Mesendoderm (in vitro differentiated cells): ENCODE results near the gene FAM124B.

Source experiments
- DNase-seq: peaks from one replicate; pipeline ENCODE4 v3.0.0; 2013
- H2AK5ac ChIP-seq: 2 replicates; pipeline ENCODE4 v1.6.1; 2013; ENCODE audit warnings: low read length, inconsistent platforms
- H2BK120ac ChIP-seq: 2 replicates; pipeline ENCODE4 v1.6.1; 2013; ENCODE audit warnings: low read depth, mild to moderate bottlenecking, low read length, moderate library complexity, mixed read lengths
- H2BK15ac ChIP-seq: replicated peaks from 2 replicates; pipeline ENCODE4 v1.6.1; 2013; ENCODE audit warnings: low read depth, mild to moderate bottlenecking, moderate library complexity
- H2BK5ac ChIP-seq: 2 replicates; pipeline ENCODE4 v1.6.1; 2013; ENCODE audit warnings: low read length, inconsistent platforms
- H3K18ac ChIP-seq: 2 replicates; pipeline ENCODE4 v1.6.1; 2013; ENCODE audit warnings: mild to moderate bottlenecking, low read length, mixed read lengths
- H3K23ac ChIP-seq: one replicate; pipeline ENCODE4 v1.6.1; 2013; ENCODE audit warnings: low read length
- H3K27ac ChIP-seq: 2 replicates; pipeline ENCODE4 v1.5.1; 2013; ENCODE audit warnings: low read depth, mild to moderate bottlenecking, inconsistent platforms, low read length, moderate library complexity
- H3K27me3 ChIP-seq: 2 replicates; pipeline ENCODE4 v1.6.1; 2013; ENCODE audit warnings: low read length, control low read depth, mild to moderate bottlenecking, inconsistent platforms; ENCODE audit not compliant: insufficient read depth, poor library complexity
- H3K36me3 ChIP-seq: 2 replicates; pipeline ENCODE4 v1.6.1; 2013; ENCODE audit warnings: low read length, inconsistent platforms; ENCODE audit not compliant: control insufficient read depth, insufficient read depth
- H3K4ac ChIP-seq: one replicate; pipeline ENCODE4 v1.6.1; 2013; ENCODE audit warnings: low read depth, mild to moderate bottlenecking, low read length, moderate library complexity
- H3K4me1 ChIP-seq: 2 replicates; pipeline ENCODE4 v1.6.1; 2013; ENCODE audit warnings: low read depth, low read length, inconsistent platforms; ENCODE audit not compliant: control insufficient read depth
- H3K4me2 ChIP-seq: 2 replicates; pipeline ENCODE4 v1.6.1; 2013; ENCODE audit warnings: low read length
- H3K4me3 ChIP-seq: 2 replicates; pipeline ENCODE4 v1.5.1; 2013; ENCODE audit warnings: mild to moderate bottlenecking, low read length
- H3K56ac ChIP-seq: one replicate; pipeline ENCODE4 v1.6.1; 2013; ENCODE audit warnings: low read length
- H3K79me1 ChIP-seq: 2 replicates; pipeline ENCODE4 v1.6.1; 2013; ENCODE audit warnings: low read length, inconsistent platforms
- H3K79me2 ChIP-seq: 2 replicates; pipeline ENCODE4 v1.6.1; 2013; ENCODE audit warnings: mild to moderate bottlenecking, low read length; ENCODE audit not compliant: control insufficient read depth, insufficient read depth
- H3K9ac ChIP-seq: 2 replicates; pipeline ENCODE4 v1.6.1; 2013; ENCODE audit warnings: low read length, inconsistent platforms
- H4K5ac ChIP-seq: one replicate; pipeline ENCODE4 v1.6.1; 2013; ENCODE audit warnings: low read length
- H4K8ac ChIP-seq: one replicate; pipeline ENCODE4 v1.6.1; 2013; ENCODE audit warnings: low read depth, mild to moderate bottlenecking, control low read depth, low read length, moderate library complexity
- WGBS: extraction: QIAGEN DNeasy Blood & Tissue Kit; methylation state at CpG from one replicate; pipeline ENCODE4 v1.1.7; 2013; ENCODE audit warnings: low lambda C conversion rate, missing lambda C conversion rate; ENCODE audit not compliant: insufficient coverage; ENCODE audit errors: extremely low coverage; 5-methylcytosine and 5-hydroxymethylcytosine counted together

Gene FAM124B

GRCh38 chr2:224432003-224432579, 30.2 kb upstream of the FAM124B start:
- WGBS = no CpG with 5 or more reads among the region's 6 CpGs
- Histone ChIP-seq H3K36me3 (no peaks in the 10 kb centered on the region), H2BK5ac (no peak overlapping the region)

GRCh38 chr2:224429441-224429810, 27.5 kb upstream of the FAM124B start:
- Histone ChIP-seq H3K9ac (no peak overlapping the region), H3K79me1 (no peaks in the 10 kb centered on the region), H3K4ac (no peak overlapping the region), H3K23ac (no peak overlapping the region), H4K8ac (no peak overlapping the region), H3K18ac (no peak overlapping the region), H3K27ac (no peak overlapping the region), H3K4me2 (no peak overlapping the region), H2BK5ac (no peak overlapping the region), H3K4me1 (no peaks in the 10 kb centered on the region), H4K5ac (no peak overlapping the region), H3K4me3 (no peak overlapping the region), H2AK5ac (no peak overlapping the region), H3K79me2 (no peaks in the 10 kb centered on the region), H3K56ac (no peak overlapping the region), H2BK15ac (no peak overlapping the region), H2BK120ac (no peak overlapping the region), H3K27me3 (no peaks in the 10 kb centered on the region), H3K36me3 (no peaks in the 10 kb centered on the region)
- WGBS = no CpG with 5 or more reads among the region's 2 CpGs
- no peak for DNase-seq

More at GRCh38 chr2:224432003-224432579, 30.2 kb upstream of the FAM124B start:
- H3K79me1 ChIP-seq = no peaks in the 10 kb centered on the region
- no peak for DNase-seq
- no peak overlapping the region for H2BK120ac ChIP-seq
- H4K5ac ChIP-seq = no peak overlapping the region
- no peaks in the 10 kb centered on the region for H3K79me2 ChIP-seq
- H2BK15ac ChIP-seq = no peak overlapping the region
- H3K18ac ChIP-seq = no peak overlapping the region
- H3K4me1 ChIP-seq = no peaks in the 10 kb centered on the region
- no peaks in the 10 kb centered on the region for H3K27me3 ChIP-seq
- H3K4ac ChIP-seq = no peak overlapping the region
- H4K8ac ChIP-seq = no peak overlapping the region
- no peak overlapping the region for H3K4me3 ChIP-seq
- no peak overlapping the region for H3K23ac ChIP-seq
- H3K4me2 ChIP-seq = no peak overlapping the region
- no peak overlapping the region for H3K9ac ChIP-seq
- no peak overlapping the region for H2AK5ac ChIP-seq
- H3K27ac ChIP-seq = no peak overlapping the region
- H3K56ac ChIP-seq = no peak overlapping the region

- Histone ChIP-seq H4K8ac (no peak overlapping the region), H2BK120ac (no peak overlapping the region), H3K36me3 (no peaks in the 10 kb centered on the region), H3K56ac (no peak overlapping the region), H2BK15ac (no peak overlapping the region), H3K9ac (no peak overlapping the region), H2BK5ac (no peak overlapping the region), H4K5ac (no peak overlapping the region), H3K27ac (no peak overlapping the region), H3K79me2 (no peaks in the 10 kb centered on the region), H3K4me2 (no peak overlapping the region), H3K79me1 (no peaks in the 10 kb centered on the region), H2AK5ac (no peak overlapping the region), H3K27me3 (no peaks in the 10 kb centered on the region), H3K4ac (no peak overlapping the region), H3K23ac (no peak overlapping the region), H3K4me3 (no peak overlapping the region), H3K4me1 (no peaks in the 10 kb centered on the region), H3K18ac (no peak overlapping the region)
- DNase-seq = no peak
- WGBS = no CpG with 5 or more reads among the region's 3 CpGs
Observed at GRCh38 chr2:224428787-224429440, 27.0 kb upstream of the FAM124B start.

- no peak overlapping the region for H2BK5ac ChIP-seq
- no peak overlapping the region for H3K23ac ChIP-seq
- WGBS = no CpG with 5 or more reads among the region's 4 CpGs
- no peak for DNase-seq
- no peak overlapping the region for H3K18ac ChIP-seq
- no peak overlapping the region for H2AK5ac ChIP-seq
- H3K4me1 ChIP-seq = no peaks in the 10 kb centered on the region
- no peak overlapping the region for H3K4me2 ChIP-seq
- H3K27me3 ChIP-seq = no peaks in the 10 kb centered on the region
- no peaks in the 10 kb centered on the region for H3K79me2 ChIP-seq
- no peak overlapping the region for H3K9ac ChIP-seq
- no peak overlapping the region for H3K56ac ChIP-seq
- H2BK15ac ChIP-seq = no peak overlapping the region
- H4K8ac ChIP-seq = no peak overlapping the region
- no peaks in the 10 kb centered on the region for H3K79me1 ChIP-seq
- no peak overlapping the region for H4K5ac ChIP-seq
- H3K36me3 ChIP-seq = no peaks in the 10 kb centered on the region
- no peak overlapping the region for H3K4me3 ChIP-seq
- no peak overlapping the region for H3K4ac ChIP-seq
- H3K27ac ChIP-seq = no peak overlapping the region
- H2BK120ac ChIP-seq = no peak overlapping the region
Observed at GRCh38 chr2:224427471-224427870, 25.6 kb upstream of the FAM124B start.

- Histone ChIP-seq H3K4me3 (no peak overlapping the region), H3K79me2 (no peaks in the 10 kb centered on the region), H3K9ac (no peak overlapping the region), H3K4me2 (no peak overlapping the region), H3K4me1 (no peaks in the 10 kb centered on the region), H3K27me3 (no peaks in the 10 kb centered on the region), H3K27ac (no peak overlapping the region), H3K18ac (no peak overlapping the region), H4K8ac (no peak overlapping the region), H2AK5ac (no peak overlapping the region), H3K36me3 (no peaks in the 10 kb centered on the region), H3K56ac (no peak overlapping the region), H3K4ac (no peak overlapping the region), H2BK15ac (no peak overlapping the region), H2BK120ac (no peak overlapping the region), H3K23ac (no peak overlapping the region), H4K5ac (no peak overlapping the region), H2BK5ac (no peak overlapping the region), H3K79me1 (no peaks in the 10 kb centered on the region)
- peak; percentile 16 for DNase-seq
- no CpG with 5 or more reads among the region's 3 CpGs for WGBS
Observed at GRCh38 chr2:224426656-224427055, 24.7 kb upstream of the FAM124B start.

- Histone ChIP-seq H3K79me1 (no peaks in the 10 kb centered on the region), H3K9ac (no peak overlapping the region), H3K56ac (no peak overlapping the region), H2BK120ac (no peak overlapping the region), H4K5ac (no peak overlapping the region), H2BK5ac (no peak overlapping the region), H4K8ac (no peak overlapping the region), H2BK15ac (no peak overlapping the region), H3K18ac (no peak overlapping the region), H3K4me1 (peaks cover 6% of the 10 kb centered on the region), H3K4ac (no peak overlapping the region), H3K4me3 (no peak overlapping the region), H3K23ac (no peak overlapping the region), H3K79me2 (no peaks in the 10 kb centered on the region), H3K27ac (no peak overlapping the region), H3K4me2 (no peak overlapping the region), H3K27me3 (no peaks in the 10 kb centered on the region), H2AK5ac (no peak overlapping the region), H3K36me3 (no peaks in the 10 kb centered on the region)
- no CpG with 5 or more reads among the region's 2 CpGs for WGBS
- no peak for DNase-seq
Observed at GRCh38 chr2:224421065-224421464, 19.2 kb upstream of the FAM124B start.
